Smooth muscle cell (in vitro differentiated cells): ENCODE measurements around the gene MYO15A. TPM values are rescaled to one million over a fixed set of nuclear protein-coding genes. Genes with fewer than 3 reads are reported as not detected.

Source experiments
- DNase-seq: peaks from one replicate; lab custom pipeline; 2025; ENCODE audit not compliant: unreplicated experiment; lab: John Stamatoyannopoulos, UW
- H2AFZ ChIP-seq: fragments of 200-600 bp; sonication (generic); 2 replicates; pipeline ENCODE4 v1.6.0; 2016; ENCODE audit warnings: antibody characterized with exemption, low read depth, mild to moderate bottlenecking
- H3F3A ChIP-seq: fragments of 200-600 bp; sonication (generic); 2 replicates; pipeline ENCODE4 v1.6.0; 2017; ENCODE audit warnings: antibody characterized with exemption, low read depth
- H3K27ac ChIP-seq: fragments of 200-600 bp; sonication (generic); 2 replicates; pipeline ENCODE4 v1.5.1; 2016; ENCODE audit warnings: low read depth, mild to moderate bottlenecking
- H3K27me3 ChIP-seq: fragments of 200-600 bp; sonication (generic); 2 replicates; pipeline ENCODE4 v1.6.1; 2016; ENCODE audit warnings: low read depth, mild to moderate bottlenecking
- H3K36me3 ChIP-seq: fragments of 200-600 bp; sonication (generic); 2 replicates; pipeline ENCODE4 v1.5.1; 2016; ENCODE audit warnings: low read depth
- H3K4me1 ChIP-seq: fragments of 200-600 bp; sonication (generic); 2 replicates; pipeline ENCODE4 v1.5.1; 2016; ENCODE audit warnings: low read depth
- H3K4me2 ChIP-seq: fragments of 200-600 bp; sonication (generic); 2 replicates; pipeline ENCODE4 v1.6.0; 2016; ENCODE audit warnings: mild to moderate bottlenecking
- H3K4me3 ChIP-seq: fragments of 200-600 bp; sonication (generic); 2 replicates; pipeline ENCODE4 v1.5.1; 2016; ENCODE audit warnings: mild to moderate bottlenecking
- H3K79me2 ChIP-seq: fragments of 200-600 bp; sonication (generic); 2 replicates; pipeline ENCODE4 v1.6.0; 2016; ENCODE audit warnings: low read depth, mild to moderate bottlenecking
- H3K9ac ChIP-seq: fragments of 200-600 bp; sonication (generic); 2 replicates; pipeline ENCODE4 v1.6.0; 2016; ENCODE audit warnings: low read depth
- H3K9me3 ChIP-seq: fragments of 200-600 bp; sonication (generic); replicated peaks from 2 replicates; pipeline ENCODE4 v1.5.1; 2016; ENCODE audit warnings: low read depth
- H4K20me1 ChIP-seq: fragments of 200-600 bp; sonication (generic); 2 replicates; pipeline ENCODE4 v1.6.0; 2016; ENCODE audit warnings: low read depth
- WGBS: methylation state at CpG from one replicate; pipeline ENCODE4 v1.1.7; 2016; ENCODE audit warnings: low lambda C conversion rate; 5-methylcytosine and 5-hydroxymethylcytosine counted together
- polyA plus RNA-seq: library from polyadenylated mRNA; unstranded; fragments of >200 nt; fragmentation: Nextera tagmentation; extraction: Ambion mirVana; gene quantifications from 2 replicates; pipeline ENCODE4 v1.2.1, GENCODE V29; 2016
- total RNA-seq: library from RNA; depleted of rRNA; stranded (reverse); fragments of >200 nt; gene quantifications from 2 replicates; pipeline ENCODE4 v1.2.3, GENCODE V29; 2014
- TF ChIP-seq, protein P1 (sequence below): fragments of 200-600 bp; sonication (generic); IDR thresholded peaks from 2 replicates; pipeline ENCODE4 v1.5.1; 2017; ENCODE audit warnings: borderline replicate concordance, mild to moderate bottlenecking, antibody characterized with exemption; ENCODE audit not compliant: insufficient read depth, poor library complexity, severe bottlenecking

The MYO15A gene
- total and polyA plus RNA-seq, 2 experiments from 2014 or later: 2.0 to 3.6 TPM

DNA sequence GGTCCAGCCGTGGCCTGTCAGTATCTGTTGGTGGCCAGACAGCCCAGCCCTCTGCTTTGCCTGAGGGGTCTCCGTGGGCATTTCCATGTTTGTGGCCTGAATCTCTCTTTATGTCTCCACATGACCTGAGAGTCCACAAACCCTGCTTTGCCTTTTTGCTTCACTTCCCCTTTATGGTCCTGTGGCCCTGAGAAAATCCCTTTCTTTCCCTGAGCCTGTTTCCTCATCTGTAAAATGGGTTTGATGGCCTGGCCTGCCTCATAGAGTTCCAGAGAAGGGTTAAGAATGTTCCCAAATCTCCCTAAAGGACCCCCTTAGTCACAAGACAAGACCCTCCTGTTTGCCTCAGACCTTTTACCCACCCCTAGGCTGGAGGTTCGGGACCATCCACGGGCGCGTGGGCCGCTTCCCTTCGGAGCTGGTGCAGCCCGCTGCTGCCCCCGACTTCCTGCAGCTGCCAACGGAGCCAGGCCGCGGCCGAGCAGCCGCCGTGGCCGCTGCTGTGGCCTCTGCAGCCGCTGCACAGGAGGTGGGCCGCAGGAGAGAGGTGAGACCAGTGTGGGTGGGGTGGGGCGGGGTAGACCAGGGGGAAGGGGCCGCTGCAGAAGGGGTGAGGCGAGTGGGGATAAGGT is 48.9 kb downstream of the MYO15A start:
- Histone ChIP-seq H3K4me3 (no peak overlapping the region), H4K20me1 (no peaks in the 10 kb centered on the region), H3K36me3 (no peaks in the 10 kb centered on the region), H3F3A (no peaks in the 10 kb centered on the region), H3K27me3 (no peaks in the 10 kb centered on the region), H2AFZ (no peak overlapping the region), H3K27ac (no peak overlapping the region), H3K9me3 (no peaks in the 10 kb centered on the region), H3K4me2 (peak overlapping the region; percentile 83), H3K4me1 (peaks cover 10% of the 10 kb centered on the region), H3K9ac (no peak overlapping the region), H3K79me2 (no peaks in the 10 kb centered on the region)
- 74% methylated on average over 17 of the region's 22 CpGs for WGBS
- no peak for DNase-seq
- TF ChIP-seq, protein P1, sequence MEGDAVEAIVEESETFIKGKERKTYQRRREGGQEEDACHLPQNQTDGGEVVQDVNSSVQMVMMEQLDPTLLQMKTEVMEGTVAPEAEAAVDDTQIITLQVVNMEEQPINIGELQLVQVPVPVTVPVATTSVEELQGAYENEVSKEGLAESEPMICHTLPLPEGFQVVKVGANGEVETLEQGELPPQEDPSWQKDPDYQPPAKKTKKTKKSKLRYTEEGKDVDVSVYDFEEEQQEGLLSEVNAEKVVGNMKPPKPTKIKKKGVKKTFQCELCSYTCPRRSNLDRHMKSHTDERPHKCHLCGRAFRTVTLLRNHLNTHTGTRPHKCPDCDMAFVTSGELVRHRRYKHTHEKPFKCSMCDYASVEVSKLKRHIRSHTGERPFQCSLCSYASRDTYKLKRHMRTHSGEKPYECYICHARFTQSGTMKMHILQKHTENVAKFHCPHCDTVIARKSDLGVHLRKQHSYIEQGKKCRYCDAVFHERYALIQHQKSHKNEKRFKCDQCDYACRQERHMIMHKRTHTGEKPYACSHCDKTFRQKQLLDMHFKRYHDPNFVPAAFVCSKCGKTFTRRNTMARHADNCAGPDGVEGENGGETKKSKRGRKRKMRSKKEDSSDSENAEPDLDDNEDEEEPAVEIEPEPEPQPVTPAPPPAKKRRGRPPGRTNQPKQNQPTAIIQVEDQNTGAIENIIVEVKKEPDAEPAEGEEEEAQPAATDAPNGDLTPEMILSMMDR: no peak

DNA sequence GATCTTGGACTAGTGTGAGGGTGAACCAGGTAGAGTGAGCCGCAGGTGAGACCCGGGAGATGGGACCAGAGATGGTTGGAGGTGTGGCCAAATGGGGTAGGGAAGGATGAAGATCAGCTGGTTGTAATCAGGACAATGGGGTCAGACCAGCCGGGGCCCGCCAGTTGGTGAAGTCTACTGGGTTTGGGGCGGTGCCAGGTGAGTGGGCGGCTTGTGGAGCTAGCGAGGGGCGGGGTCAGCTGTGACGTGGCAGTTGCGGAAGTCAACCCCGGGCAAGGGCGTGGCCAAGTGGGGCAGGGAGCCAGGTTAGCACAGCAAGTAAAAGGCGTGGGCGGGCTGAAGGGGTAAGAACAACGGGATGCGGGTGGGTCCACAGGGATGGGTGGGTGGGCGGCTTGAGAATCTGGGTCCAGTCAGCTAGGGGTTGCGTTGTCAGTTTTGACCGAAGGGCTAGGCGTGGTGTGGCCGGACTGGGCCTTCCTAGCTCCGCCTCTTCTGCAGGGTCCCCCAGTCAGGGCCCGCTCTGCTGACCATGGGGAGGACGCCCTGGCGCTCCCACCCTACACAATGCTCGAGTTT is 49.6 kb downstream of the MYO15A start:
- 16% methylated on average over 26 of the region's 26 CpGs for WGBS
- Histone ChIP-seq H3K4me1 (peaks cover 5% of the 10 kb centered on the region), H3K27me3 (no peaks in the 10 kb centered on the region), H3K9me3 (no peaks in the 10 kb centered on the region), H3K4me2 (peak overlapping the region; percentile 83), H3F3A (no peaks in the 10 kb centered on the region), H3K4me3 (peak overlapping the region; percentile 48), H3K79me2 (no peaks in the 10 kb centered on the region), H3K36me3 (no peaks in the 10 kb centered on the region), H3K27ac (no peak overlapping the region), H2AFZ (no peak overlapping the region), H3K9ac (no peak overlapping the region), H4K20me1 (no peaks in the 10 kb centered on the region)
- DNase-seq: peak; percentile 48
- TF ChIP-seq, protein P1: no peak

DNA sequence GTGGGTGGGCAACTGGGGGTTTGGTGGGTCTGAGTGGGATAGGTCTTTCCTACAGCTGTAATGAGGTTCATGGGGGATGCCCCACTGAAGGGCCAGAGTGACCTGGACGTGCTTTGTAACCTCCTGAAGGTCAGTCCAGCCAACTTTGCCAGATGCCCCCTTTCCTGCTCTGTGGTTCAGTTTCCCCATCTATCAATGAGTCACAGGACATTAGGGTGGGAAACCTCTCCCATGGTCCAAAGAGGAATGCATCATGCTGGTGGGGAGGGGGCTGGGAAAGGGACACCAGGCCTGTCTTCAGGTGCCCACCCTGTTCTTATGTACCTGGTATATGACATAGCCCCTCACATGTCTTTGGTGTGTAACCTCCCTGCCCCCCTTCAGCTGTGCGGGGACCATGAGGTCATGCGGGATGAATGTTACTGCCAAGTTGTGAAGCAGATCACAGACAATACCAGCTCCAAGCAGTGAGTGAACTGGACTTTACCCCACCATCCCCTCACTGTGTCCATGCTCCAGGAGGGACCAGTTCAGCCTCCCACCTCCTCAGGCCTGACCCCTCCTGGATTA is 51.1 kb downstream of the MYO15A start:
- Histone ChIP-seq H3K9ac (no peak overlapping the region), H3K36me3 (no peaks in the 10 kb centered on the region), H3F3A (no peaks in the 10 kb centered on the region), H3K4me1 (peaks cover 3% of the 10 kb centered on the region), H3K27me3 (no peaks in the 10 kb centered on the region), H3K9me3 (no peaks in the 10 kb centered on the region), H3K4me2 (no peak overlapping the region), H3K27ac (no peak overlapping the region), H2AFZ (no peak overlapping the region), H3K4me3 (no peak overlapping the region), H4K20me1 (no peaks in the 10 kb centered on the region), H3K79me2 (no peaks in the 10 kb centered on the region)
- TF ChIP-seq, protein P1: no peak
- WGBS: 86% methylated on average over 3 of the region's 3 CpGs
- DNase-seq: no peak
